Measurements from ENCODE around the gene SF1. TPM values are rescaled to one million over a fixed set of nuclear protein-coding genes. Genes with fewer than 3 reads are reported as not detected.

The SF1 gene
- total RNA-seq, 2 experiments from 2014 or later: 247 to 535 TPM

DNA sequence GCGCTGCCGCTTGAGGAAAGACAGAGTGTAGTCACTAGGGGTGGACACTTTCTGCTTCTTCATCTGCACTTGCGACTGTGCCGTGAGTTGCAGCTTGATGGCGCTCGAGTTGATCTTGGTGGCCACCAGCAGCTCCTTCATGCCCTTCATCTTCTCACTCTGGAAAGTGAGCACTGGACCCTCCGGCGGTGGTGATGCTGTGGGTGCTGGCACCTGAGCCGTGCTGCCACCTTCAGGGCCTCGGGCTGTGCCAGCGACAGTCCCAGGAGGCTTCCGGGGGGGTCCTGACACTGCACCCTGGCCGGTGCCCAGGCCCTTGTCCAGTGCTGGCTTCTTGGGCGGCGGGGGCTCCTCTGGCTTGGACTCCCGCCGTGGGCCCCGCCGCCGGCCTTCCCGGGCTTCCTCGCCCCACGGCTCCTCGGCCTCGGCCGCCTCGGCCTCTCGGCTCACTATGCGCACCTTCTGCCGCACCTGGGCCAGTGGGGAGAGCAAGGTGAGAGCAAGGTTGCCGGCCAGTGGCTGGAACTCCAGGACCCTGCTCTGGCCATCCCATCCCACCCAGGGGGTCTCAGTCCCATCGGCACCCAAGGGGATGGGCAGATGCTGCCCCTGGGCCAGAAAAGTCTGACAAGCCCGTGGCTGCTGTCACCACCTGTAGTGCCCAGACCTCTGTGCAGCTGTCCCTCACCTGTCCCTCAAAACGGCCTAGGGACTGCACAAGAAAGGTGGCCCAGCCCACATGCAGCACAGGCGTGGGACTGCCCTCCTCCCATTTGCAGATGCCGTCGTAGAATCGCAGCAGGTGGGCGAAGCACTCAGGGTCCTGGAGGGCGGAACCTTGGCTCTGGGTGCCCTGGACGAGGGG lies 26.2 kb upstream of the SF1 start:
- Histone ChIP-seq H3K4me2 (ENCODE audit: low read length) (peak overlapping the region; percentile 82; the same call in 1 of the 2 replicates), H3K9me2 (ENCODE audit: insufficient read depth, low read length) (no peaks in the 10 kb centered on the region), H3K36me3 (ENCODE audit: insufficient read depth, low read length) (peaks cover 66% of the 10 kb centered on the region), H4K20me1 (ENCODE audit: insufficient read depth, low read length) (no peaks in the 10 kb centered on the region), H3K27ac (ENCODE audit: low read depth, low read length, poor library complexity, severe bottlenecking) (peak overlapping the region; percentile 57), H2AFZ (ENCODE audit: low read length) (no peak overlapping the region), H3K4me3 (ENCODE audit: low read depth, low read length, poor library complexity, severe bottlenecking) (no peak overlapping the region), H3K9me3 (ENCODE audit: low read length) (no peaks in the 10 kb centered on the region), H3K4me1 (ENCODE audit: insufficient read depth, low read length, poor library complexity, severe bottlenecking) (peaks cover 53% of the 10 kb centered on the region), H3K79me2 (ENCODE audit: insufficient read depth, low read depth, low read length) (peaks cover 32% of the 10 kb centered on the region)
- ChIA-PET CTCF (ENCODE audit: unreplicated experiment) (no interaction called here), POLR2A (interaction anchor here (0.6 kb wide), 1 partner anchor 68 kb away, joined by 5 read pairs; no protein-coding TSS in a partner anchor)
- TF ChIP-seq, protein P1, sequence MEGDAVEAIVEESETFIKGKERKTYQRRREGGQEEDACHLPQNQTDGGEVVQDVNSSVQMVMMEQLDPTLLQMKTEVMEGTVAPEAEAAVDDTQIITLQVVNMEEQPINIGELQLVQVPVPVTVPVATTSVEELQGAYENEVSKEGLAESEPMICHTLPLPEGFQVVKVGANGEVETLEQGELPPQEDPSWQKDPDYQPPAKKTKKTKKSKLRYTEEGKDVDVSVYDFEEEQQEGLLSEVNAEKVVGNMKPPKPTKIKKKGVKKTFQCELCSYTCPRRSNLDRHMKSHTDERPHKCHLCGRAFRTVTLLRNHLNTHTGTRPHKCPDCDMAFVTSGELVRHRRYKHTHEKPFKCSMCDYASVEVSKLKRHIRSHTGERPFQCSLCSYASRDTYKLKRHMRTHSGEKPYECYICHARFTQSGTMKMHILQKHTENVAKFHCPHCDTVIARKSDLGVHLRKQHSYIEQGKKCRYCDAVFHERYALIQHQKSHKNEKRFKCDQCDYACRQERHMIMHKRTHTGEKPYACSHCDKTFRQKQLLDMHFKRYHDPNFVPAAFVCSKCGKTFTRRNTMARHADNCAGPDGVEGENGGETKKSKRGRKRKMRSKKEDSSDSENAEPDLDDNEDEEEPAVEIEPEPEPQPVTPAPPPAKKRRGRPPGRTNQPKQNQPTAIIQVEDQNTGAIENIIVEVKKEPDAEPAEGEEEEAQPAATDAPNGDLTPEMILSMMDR (conservative IDR thresholded peaks at IDR 0.05; ENCODE audit: low read length): peak; percentile 44
- no peak for TF ChIP-seq EZH2phosphoT487 (IDR thresholded peaks at IDR 0.05; ENCODE audit: borderline replicate concordance, low read depth, low read length)
- no TSS peak for BruUV-seq (replicated peaks)
- intact Hi-C loops (cut with micrococcal nuclease; ENCODE audit: unreplicated experiment): no loop called here
- DNase-seq (ENCODE audit: low spot score): peak; percentile 23

DNA sequence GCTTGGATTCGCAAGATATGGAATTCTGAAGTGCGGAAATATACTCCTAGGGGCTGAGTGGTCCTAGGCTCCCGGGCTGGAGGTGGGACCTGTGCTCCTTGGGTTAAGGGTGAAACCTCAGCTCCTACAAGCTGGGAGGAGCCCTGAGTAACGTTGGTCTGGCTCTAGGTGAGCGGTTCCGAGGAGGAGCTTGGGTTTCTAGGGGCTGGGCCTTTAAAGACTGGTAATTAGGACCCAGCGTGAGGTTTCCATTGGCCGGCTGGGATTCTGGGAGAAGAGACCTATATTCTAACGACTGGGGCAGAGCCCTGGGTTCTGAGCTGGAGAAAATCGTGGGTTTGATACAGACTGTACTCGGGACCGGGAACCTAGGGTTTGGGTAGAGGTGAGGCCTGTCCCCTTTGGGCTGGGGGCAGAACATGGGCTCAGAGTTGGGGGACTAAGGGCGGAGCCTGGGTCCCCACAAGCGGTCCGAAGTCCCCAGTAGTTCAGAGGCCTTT lies 25.6 kb upstream of the SF1 start:
- H3K4me1 ChIP-seq (ENCODE audit: insufficient read depth, low read length, poor library complexity, severe bottlenecking): peaks cover 53% of the 10 kb centered on the region
- H3K4me2 ChIP-seq (ENCODE audit: low read length): peak overlapping the region; percentile 82
- ChIA-PET CTCF (ENCODE audit: unreplicated experiment) (no interaction called here), POLR2A (interaction anchor here (0.6 kb wide), 2 partner anchors 68 to 110 kb away, joined by 3 to 5 read pairs; no protein-coding TSS in a partner anchor)
- H3K9me2 ChIP-seq (ENCODE audit: insufficient read depth, low read length): no peaks in the 10 kb centered on the region
- H3K27ac ChIP-seq (ENCODE audit: low read depth, low read length, poor library complexity, severe bottlenecking): peak overlapping the region; percentile 57
- H3K36me3 ChIP-seq (ENCODE audit: insufficient read depth, low read length): peaks cover 73% of the 10 kb centered on the region
- no peaks in the 10 kb centered on the region for H4K20me1 ChIP-seq (ENCODE audit: insufficient read depth, low read length)
- peaks cover 26% of the 10 kb centered on the region; the same call in 1 of the 2 replicates for H3K79me2 ChIP-seq (ENCODE audit: insufficient read depth, low read depth, low read length)
- TF ChIP-seq, protein P1 (conservative IDR thresholded peaks at IDR 0.05; ENCODE audit: low read length): no peak
- TF ChIP-seq EZH2phosphoT487 (IDR thresholded peaks at IDR 0.05; ENCODE audit: borderline replicate concordance, low read depth, low read length): no peak
- H2AFZ ChIP-seq (ENCODE audit: low read length): no peak overlapping the region
- H3K9me3 ChIP-seq (ENCODE audit: low read length): no peaks in the 10 kb centered on the region
- intact Hi-C loops (cut with micrococcal nuclease; ENCODE audit: unreplicated experiment): loop anchor here (2.0 kb wide), 3 partner anchors 17 to 61 kb away; partner anchors contain the start of gene SF1
- peak overlapping the region; percentile 69 for H3K4me3 ChIP-seq (ENCODE audit: low read depth, low read length, poor library complexity, severe bottlenecking)
- no peak for DNase-seq (ENCODE audit: low spot score)
- TSS peak; percentile 90 for BruUV-seq (replicated peaks)
